Renal cortical epithelial cell (primary cell): ENCODE data around the gene RALGDS. TPM values are rescaled to one million over a fixed set of nuclear protein-coding genes. Genes with fewer than 3 reads are reported as not detected.
"Not testable (repeated sequence)": the region's sequence is repeated elsewhere in the genome, so short reads cannot be mapped to it uniquely, and the experiment has no call there.

Experiments used
- DNase-seq: peaks from one replicate; pipeline ENCODE4 v3.0.0-alpha.2; 2011; ENCODE audit warnings: low read depth
- total RNA-seq: library from RNA; depleted of rRNA; stranded (reverse); fragments of >200 nt; gene quantifications from 2 replicates; pipeline ENCODE4 v1.2.3, GENCODE V29; 2014

The RALGDS gene
- total RNA-seq, 1 donor from 2014 or later, result 35.4 TPM

GRCh38 chr9:133106511-133107244 lies 14.4 kb downstream of the RALGDS start:
- no peak for DNase-seq

- no peak for DNase-seq
Measured at GRCh38 chr9:133105461-133105770, 15.6 kb downstream of the RALGDS start.

- DNase-seq, result no peak
Measured at GRCh38 chr9:133104718-133105460, 16.2 kb downstream of the RALGDS start.

GRCh38 chr9:133103987-133104505 lies 17.0 kb downstream of the RALGDS start:
- no peak for DNase-seq

GRCh38 chr9:133103183-133103986 lies 17.7 kb downstream of the RALGDS start:
- no peak for DNase-seq

GRCh38 chr9:133102190-133103021 lies 18.6 kb downstream of the RALGDS start:
- DNase-seq, result no peak

- DNase-seq, result no peak
Measured at GRCh38 chr9:133101356-133102189, 19.5 kb downstream of the RALGDS start.

GRCh38 chr9:133100506-133101355 lies 20.3 kb downstream of the RALGDS start:
- no peak for DNase-seq

GRCh38 chr9:133099726-133100505 lies 21.1 kb downstream of the RALGDS start:
- DNase-seq, result no peak

- no peak for DNase-seq
Measured at GRCh38 chr9:133098871-133099270, 22.2 kb downstream of the RALGDS start.

GRCh38 chr9:133098104-133098754 lies 22.8 kb downstream of the RALGDS start:
- DNase-seq, result no peak

- no peak for DNase-seq
Measured at GRCh38 chr9:133094842-133095393, 26.1 kb downstream of the RALGDS start.

GRCh38 chr9:133094351-133094750 lies 26.7 kb downstream of the RALGDS start:
- not testable (repeated sequence) for DNase-seq

GRCh38 chr9:133090752-133091385 lies 30.2 kb downstream of the RALGDS start:
- DNase-seq, result no peak

GRCh38 chr9:133090187-133090586 lies 30.9 kb downstream of the RALGDS start:
- DNase-seq, result no peak

- DNase-seq, result no peak
Measured at GRCh38 chr9:133089271-133089671, 31.8 kb downstream of the RALGDS start.

GRCh38 chr9:133088756-133089155 lies 32.3 kb downstream of the RALGDS start:
- no peak for DNase-seq
